DMS 273 (cell line): ENCODE results near the gene INPP4B.

Experiments used
- DNase-seq: peaks from one replicate; lab custom pipeline; 2025; ENCODE audit not compliant: unreplicated experiment; lab: John Stamatoyannopoulos, UW

INPP4B gene

DNA sequence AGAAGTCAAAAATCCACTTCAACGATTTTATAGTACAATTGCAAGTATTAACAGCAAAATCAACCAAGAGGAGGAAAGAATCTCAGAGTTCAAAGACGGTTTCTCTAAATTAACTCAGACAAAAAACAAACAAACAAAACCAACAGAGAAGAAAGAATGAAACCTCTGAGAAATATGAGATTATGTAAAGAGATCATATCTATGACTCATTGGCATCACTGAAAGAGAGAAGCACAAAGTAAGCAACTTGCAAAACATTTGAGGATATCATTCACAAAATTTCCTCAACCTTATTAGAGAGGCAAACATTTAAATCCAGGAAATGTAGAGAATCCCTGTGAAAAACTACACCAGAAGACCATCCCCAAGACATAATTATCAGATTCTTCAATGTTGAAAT lies 370.4 kb downstream of the INPP4B start:
- no peak for DNase-seq

DNA sequence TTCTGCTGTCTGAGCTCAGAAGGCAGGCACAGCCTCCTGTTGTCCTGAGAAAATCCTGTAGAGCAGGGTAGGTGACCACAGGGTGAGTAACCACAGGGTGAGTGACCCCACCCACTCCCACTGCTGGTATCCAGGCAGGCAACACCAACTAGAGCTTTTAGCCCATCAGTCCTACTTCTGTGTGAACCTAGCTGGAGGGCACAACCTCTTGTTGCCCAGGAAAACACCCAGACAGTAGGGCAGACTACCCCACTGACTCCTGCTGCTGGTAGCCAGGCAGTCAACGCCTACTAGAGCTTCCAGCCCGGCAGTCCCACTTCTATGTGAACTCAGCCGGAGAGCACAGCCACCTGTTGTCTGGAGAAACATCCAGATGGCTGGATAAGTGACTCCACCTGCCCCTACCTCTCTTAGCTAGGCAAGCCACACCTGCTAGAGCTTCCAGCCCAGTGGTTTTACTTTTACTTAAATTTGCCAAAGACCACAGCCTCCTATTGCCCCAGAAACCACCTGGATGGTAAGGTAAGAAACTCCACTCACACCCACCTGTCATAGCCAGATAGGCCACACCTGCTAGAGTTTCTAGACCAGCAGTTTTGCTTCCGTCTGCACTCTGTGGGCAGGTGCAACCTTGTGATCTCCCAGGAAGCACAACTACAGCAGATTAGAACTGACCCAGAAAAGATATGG lies 371.6 kb downstream of the INPP4B start:
- no peak for DNase-seq

DNA sequence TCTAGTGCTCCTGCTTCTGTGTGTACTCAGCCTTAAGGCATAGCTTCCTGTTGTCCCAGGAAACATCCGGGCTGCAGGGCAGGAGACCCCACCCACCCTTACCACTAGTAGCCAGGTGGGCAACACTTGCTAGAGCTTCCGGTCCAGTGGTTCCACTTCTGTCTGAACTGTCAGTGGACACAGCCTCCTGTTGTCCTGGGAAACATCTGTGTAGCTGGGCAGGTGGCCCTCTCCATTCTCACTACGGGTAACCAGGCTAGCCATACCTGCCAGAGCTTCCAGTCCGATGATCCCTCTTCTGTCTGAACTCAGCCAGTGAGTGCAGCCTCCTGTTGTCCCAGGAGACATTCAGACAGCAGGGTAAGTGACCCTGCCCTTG lies 372.2 kb downstream of the INPP4B start:
- DNase-seq, result no peak

DNA sequence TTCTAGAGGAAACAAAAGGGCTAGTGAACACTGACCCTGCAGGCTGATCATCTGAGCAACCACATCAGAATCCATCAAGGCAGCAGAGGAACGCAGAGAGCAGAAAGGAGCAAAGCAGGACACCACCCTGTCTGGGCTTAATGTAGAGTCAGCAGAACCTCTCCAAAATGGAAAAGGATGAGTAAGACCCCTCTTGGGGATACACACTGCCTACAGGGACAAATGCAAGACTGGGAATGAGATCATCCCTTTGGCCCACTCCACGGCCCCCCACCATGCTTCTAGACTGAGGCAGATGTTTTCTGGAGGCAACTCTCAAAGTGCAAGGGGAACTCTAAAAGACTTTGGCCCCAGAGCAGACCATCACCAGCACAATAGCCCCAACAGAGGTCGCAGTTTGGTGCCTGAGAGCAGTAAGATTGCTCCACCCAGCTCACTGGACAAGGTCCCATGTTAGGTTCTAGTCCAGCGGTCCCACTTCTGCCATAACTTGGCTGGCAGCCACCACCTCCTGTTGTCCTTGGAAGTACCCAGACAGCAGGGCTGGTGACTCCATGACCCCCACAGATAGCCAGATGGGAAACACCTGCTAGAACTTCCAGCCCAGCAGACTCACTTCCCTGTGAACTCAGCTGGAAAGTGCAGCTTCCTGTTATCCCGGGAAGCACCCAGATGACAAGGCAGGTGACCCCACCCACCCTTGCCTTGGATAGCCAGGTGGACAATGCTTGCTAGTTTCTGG lies 372.7 kb downstream of the INPP4B start:
- no peak for DNase-seq

DNA sequence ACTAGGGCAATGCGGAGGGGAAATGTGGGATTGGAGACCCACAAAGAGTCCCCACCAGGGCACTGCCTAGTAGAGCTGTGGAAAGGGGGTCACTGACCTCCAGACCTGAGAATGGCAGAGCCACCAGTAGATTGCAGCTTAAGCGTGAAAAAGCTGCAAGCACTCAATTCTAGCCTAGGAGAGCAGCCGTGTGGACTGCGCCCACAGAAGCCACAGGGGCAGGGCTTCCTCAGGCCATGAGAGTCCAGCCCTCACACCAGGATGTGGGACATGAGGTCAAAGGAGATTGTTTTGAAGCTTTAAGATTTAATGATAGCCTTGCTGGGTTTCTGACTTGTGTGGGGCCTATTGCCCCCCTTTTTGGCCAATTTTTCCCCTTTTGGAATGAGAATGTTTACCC lies 379.0 kb downstream of the INPP4B start:
- no peak for DNase-seq

DNA sequence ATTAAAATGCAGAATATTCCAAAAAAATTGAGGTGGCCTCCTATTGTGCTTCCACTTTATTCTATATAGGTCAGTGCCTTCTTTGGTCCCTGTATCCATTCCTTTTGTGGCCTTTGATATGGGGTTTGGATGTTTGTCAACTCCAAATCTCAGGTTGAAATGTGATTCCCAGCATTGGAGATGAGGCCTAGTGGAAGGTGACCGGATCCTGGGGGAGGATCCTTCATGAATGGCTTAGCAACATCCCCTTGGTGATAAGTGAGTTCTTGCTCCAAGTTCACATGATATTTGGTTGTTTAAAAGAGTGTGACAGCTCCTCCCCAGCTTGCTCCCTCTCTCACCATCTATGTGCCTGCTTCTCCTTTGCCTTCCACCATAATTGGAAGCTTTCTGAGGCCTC lies 380.6 kb downstream of the INPP4B start:
- no peak for DNase-seq

DNA sequence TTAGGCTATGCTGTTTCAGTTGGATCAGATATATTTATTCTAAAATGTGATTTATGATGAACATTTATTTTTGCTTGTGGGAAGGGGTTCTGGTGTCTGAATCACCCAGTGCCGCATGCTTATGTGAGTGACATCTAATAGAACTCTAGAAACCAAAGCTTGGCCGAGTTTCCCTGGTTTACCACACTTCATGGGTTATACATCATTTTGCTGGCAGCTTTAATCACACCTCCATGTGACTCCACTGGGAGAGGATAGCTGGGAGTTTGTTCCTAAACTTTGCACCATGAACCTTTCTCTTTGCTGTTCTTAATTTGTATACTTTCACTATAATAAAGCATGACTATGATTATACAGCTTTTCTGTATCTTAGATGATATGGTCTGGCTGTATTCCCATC lies 382.9 kb downstream of the INPP4B start:
- no peak for DNase-seq

DNA sequence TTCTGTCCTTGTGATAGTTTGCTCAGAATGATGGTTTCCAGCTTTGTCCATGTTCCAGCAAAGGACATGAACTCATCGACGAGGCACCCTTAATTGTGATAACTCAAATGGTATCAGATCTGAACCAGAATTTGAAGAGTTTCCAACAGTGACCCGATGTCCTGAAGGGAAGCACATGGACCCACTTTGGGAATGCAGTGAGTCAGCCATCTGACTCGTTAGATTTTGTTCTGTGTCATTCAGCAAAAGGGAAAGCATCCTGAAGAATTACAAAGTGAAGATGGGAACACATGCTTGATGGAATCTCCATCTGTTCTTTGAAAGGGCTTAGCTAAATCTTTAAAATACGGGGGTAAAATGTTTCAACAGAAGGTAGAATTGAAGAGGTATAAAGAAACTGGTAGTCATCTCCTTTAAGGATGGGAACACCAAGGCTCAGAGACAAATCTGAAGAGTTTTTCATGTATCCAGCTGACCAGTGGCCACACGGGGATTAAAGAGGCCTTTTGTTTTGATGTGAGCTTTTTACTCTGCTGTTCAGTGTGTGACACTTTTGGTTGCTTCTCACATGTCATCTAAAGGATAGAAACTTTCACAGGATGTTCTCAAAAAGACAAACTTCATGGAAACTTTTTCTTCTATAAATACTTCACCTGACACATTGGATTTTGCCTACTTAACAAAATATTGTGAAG lies 393.8 kb downstream of the INPP4B start:
- no peak for DNase-seq

DNA sequence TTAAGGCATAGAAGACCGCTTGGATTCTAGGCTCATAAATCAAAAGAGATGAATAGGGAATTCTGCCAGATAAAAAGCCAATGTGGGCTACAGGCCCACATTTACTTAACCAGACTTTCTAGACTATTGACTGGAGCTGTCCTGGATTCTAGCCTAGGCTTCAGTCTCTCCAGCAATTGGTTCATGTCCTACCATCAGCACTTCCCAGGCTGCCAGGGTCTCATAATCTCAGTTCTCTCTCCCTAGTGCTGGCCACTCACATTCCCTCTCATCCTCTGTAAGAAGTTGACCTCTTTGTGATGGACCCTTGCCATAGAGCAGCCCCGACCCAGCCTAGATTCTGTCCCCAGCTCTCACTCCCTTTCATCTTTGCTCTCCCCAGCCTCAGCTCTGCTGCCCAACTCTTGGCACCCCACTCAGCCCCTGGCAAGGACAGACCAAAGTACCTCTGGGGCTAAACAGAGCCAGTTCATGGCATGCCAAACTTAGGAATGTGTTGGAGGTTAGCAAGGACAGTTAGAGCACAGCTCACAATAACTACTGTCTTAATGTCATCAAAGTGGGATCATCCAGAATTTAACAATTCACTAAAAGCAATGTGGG lies 396.2 kb downstream of the INPP4B start:
- DNase-seq, result no peak

DNA sequence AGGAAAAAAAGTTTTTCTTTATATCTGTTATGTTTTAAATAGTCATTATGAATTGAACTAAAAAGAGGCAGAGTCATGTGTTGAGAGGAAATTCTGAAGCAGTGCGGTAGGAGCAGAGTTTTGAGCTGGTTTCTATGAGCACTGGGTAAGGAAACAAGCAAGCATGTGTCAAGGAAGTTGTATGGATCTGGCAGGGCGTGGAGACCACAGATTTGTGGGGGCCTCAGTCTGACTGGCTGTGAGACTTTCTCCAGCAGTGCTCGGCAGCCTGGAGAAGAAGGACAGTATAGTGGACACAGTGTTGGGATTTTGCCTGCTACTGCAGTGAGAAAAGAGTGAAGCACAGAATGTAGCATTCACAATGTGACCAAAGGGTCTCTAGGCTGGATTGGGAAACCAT lies 399.1 kb downstream of the INPP4B start:
- no peak for DNase-seq

DNA sequence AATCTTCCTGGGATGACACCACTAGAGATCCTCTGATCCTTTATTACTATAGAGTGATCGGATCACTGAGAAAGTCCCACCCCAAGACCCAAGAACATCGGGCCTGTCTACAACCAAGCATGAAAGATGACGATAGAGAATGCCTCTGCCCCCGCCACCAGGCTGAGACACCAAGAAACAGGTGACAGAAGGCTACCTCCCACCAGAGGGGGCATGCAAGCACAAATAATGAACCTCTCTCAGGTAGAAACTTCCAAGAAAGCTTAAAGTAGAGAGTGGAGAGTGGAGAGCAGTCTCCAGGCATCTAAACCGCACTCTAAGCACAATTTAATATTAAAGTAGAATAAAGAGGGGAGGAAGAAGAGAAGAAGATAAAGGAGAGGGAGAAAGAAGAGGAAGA lies 402.6 kb downstream of the INPP4B start:
- no peak for DNase-seq

DNA sequence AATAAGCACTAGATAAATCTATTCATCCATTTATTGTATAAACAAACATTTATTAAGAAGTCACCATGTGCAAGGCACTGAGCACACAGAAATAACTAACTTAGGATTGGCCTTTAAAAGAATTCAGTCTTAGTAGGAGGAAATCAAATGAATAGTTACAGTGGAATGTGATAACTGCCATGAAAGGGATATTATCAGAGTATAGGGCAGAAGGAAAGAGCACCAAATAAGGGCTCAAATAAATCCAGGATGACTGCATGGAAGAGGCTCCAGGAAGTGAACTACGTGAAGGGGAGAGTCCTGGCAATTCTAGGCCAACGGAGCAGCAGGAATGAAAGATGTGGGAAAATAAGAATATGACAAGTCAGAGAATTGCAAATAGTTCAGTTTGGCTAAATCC lies 406.0 kb downstream of the INPP4B start:
- DNase-seq, result no peak

DNA sequence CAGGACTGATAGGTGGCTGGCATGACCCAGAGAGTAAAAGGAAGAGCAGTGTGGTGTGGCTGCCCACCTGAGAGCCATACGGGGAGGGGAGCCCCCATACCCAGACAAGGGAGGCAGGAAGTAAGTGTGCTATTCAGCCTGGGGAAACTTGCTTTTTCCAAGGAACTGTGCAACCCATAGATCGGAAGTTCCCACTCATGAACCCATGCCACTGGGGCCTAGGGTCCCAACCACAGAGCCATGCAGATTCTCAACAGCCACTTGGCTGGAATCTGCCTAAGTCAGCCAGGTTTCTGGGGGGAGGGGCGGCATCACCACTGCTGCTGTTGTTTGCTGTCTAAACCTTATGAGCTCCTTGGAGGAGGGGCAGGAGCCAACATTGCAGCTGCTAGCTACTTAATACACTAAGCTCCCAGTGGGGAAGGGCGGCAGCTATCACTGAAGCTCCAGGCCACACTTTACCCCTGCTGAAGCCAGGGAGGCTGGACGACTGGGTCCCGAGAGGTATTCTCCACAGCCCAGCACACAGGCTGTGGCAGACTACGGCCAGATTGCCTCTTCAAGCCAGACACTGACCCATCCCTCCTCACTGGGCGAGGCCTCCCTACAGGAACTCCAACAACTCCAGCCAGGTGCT lies 410.4 kb downstream of the INPP4B start:
- DNase-seq, result no peak

DNA sequence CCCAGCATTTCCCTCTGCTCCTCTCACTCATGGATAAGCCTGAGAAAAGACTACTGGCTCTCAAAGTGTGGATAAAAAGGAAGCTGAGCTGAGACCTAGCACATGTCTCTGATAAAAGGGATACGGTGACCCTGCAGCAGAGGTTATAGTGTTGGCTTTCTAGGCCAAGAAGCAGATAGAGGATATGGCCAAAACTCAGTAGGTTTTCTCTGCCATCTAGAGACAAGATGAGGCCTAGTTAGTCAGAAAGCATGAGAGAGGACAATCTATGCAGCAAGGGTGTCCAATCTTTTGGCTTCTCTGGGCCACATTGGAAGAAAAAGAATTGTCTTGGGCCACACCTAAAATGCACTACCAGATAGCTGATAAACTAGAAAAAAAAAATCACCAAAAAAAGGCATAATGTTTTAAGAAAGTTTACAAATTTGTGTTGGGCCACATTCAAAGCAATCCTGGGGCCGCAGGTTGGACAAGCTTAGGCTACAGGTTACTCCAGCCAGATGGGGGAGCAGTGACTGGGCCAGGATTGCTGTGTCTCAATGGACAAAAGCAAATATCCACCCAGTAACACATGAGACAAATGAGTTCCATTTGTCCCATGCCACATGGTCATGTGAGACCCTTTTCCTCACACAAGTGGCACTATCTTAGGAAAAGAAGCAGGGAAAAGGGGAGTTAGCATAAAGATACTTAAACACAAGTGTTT lies 411.4 kb downstream of the INPP4B start:
- no peak for DNase-seq

DNA sequence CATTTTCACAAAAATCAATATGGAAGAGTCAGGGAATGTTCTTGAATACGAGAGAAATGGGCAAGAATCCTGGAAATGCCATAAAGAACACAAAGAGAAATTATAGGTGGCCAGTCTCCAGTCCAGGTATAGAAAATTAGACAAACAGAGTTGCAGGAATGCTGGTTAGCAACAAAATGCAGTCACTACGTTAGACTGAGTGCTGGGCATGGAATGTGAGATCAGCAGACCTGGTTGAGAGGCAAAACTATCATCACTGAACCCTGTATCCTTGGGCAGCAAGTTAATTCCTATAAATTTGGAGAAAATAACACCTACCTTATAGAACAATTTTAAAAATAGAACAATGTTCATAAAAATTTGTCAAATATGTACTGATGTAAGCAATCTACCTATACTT lies 417.4 kb downstream of the INPP4B start:
- no peak for DNase-seq

DNA sequence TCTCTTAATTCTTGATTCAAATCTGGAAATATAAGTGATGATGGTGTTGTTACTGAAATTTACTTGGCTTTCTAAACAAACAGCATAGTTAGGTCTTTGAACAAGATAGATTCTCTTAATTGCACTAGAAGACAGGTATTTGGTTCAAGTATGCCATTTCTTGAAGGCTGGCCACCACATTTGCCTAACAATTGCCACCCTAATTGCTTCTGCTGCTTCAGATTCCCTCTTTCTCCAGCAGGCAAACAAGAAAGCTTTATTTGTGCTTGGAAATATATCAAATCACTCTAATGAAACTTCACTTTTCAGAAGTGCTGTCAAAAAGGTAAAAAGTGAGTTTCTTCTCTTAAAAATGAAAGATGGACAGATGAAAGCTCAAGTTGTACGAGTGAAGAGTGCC lies 418.6 kb downstream of the INPP4B start:
- no peak for DNase-seq

DNA sequence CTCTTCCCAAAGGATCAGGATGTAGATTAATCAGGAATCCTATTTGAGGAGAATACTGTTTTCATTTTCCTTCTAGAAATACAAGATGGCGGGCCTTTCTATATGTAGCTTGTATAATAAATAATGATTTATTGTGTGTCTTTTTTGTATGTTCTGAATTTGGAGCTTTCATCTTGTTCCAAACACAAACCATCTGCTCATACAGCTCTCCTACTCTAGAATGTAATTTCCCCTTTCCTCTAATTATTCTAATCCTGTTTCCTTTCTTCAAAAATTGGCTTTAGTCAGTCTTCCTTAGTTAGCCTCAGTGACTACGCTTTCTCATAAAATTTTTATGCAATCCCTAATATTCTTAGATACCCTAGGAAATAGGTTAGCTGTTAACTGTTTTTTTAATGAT lies 422.2 kb downstream of the INPP4B start:
- DNase-seq, result no peak

DNA sequence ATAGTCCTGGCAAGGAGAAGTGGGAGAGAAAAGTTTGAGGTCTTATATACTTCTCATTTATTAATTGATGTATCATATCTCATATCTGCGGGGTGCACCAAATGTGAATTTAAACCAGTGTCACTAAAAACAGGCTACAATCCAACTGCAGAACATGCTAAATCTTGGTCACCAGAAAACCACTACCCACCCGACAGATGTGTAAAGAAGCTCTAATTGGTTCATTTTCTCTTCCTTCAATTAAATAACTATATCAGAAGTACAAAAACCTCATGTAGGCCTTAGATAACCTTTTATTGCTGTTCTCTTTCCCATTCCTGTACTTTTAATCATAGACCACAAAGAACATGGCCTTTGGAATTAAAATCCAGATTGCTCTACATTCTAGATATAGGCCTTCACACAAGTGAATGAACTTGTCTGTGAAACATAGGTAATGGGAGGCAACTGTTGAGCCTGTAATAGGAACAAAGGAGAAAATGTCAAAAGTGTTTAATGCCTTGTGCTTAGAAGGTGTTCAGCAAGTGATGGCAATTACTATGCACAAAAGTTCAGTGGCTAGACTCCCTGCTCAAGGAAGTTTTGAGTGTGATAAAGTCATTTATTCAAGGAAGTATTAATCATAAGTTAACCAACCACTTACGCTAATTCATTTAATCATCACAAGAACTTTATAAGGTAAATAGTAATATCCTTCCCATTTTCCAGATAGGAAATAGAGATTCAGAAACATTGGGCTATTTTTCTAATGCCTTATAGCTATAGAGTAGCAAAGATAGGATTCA lies 425.6 kb downstream of the INPP4B start:
- DNase-seq, result no peak

DNA sequence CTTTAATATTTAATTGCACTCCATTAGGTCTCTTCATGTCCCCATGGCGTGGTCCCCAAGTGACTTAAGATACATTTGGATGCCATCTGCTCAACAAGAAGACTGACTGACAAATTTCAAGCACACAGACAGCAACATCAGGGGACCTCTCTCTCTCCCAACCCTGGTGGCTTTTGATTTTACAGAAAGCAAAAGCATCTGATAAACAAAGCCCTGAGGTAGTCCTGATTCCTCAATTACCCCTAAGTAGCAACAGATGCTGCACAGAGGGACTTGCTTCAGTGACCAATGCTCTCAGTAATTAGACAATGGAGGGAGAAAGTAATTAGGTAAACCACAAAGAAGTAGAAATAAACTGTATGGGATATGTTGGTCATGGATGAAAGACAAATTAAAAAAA lies 426.4 kb downstream of the INPP4B start:
- no peak for DNase-seq

DNA sequence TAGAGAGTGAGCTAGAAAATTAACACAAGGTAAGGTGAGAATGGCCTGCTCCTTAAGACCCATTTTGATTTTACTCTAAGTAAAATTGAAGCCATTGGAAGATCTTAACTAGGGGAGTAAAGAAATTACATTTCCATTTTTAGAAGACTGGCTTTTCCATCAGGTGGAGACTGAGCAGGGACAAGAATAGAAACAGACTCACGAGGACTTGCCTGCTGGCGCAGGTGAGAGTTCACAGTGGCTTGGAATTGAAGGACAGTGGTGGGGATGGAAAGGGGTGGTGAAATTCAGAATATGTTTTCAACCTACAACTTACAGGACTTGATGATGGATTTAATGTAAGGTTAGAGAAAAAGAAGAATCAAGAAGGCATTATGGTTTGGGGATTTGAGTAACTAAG lies 427.4 kb downstream of the INPP4B start:
- no peak for DNase-seq
